Astrocyte (in vitro differentiated cells and primary cell): Measurements from ENCODE around the gene SAMD14. TPM values are rescaled to one million over a fixed set of nuclear protein-coding genes. Genes with fewer than 3 reads are reported as not detected.

Source experiments
- DNase-seq: peaks from one replicate; pipeline ENCODE4 v3.0.0-alpha.2; 2010; ENCODE audit warnings: low read depth
- FAIRE-seq: peaks from 2 replicates; lab custom pipeline; 2011; peaks lifted over from hg19 to GRCh38; lab: Jason Lieb, UNC
- H2AFZ ChIP-seq: 2 replicates; pipeline ENCODE4 v1.6.0; 2012; ENCODE audit warnings: low read depth, low read length, inconsistent platforms
- H3K27ac ChIP-seq: 2 replicates; pipeline ENCODE4 v1.5.1; 2011; ENCODE audit warnings: low read depth, low read length, inconsistent platforms
- H3K27me3 ChIP-seq: 2 replicates; pipeline ENCODE4 v1.6.0; 2011; ENCODE audit warnings: low read length, inconsistent platforms; ENCODE audit not compliant: insufficient read depth
- H3K36me3 ChIP-seq: 2 replicates; pipeline ENCODE4 v1.5.1; 2011; ENCODE audit warnings: low read length, inconsistent platforms; ENCODE audit not compliant: insufficient read depth
- H3K4me1 ChIP-seq: 2 replicates; pipeline ENCODE4 v1.5.1; 2011; ENCODE audit warnings: low read length, inconsistent platforms; ENCODE audit not compliant: insufficient read depth
- H3K4me2 ChIP-seq: 2 replicates; pipeline ENCODE4 v1.6.0; 2012; ENCODE audit warnings: low read length, inconsistent platforms
- H3K4me3 ChIP-seq: 2 replicates; pipeline ENCODE4 v1.5.1; 2011; ENCODE audit warnings: low read depth, mild to moderate bottlenecking, low read length, inconsistent platforms; ENCODE audit not compliant: insufficient read depth
- H3K79me2 ChIP-seq: 2 replicates; pipeline ENCODE4 v1.6.0; 2012; ENCODE audit warnings: mild to moderate bottlenecking, low read length, inconsistent platforms; ENCODE audit not compliant: insufficient read depth
- H3K9ac ChIP-seq: 2 replicates; pipeline ENCODE4 v1.6.0; 2012; ENCODE audit warnings: mild to moderate bottlenecking, low read length, inconsistent platforms
- H3K9me3 ChIP-seq: 2 replicates; pipeline ENCODE4 v1.5.1; 2012; ENCODE audit warnings: low read depth, mild to moderate bottlenecking, low read length, inconsistent platforms; ENCODE audit not compliant: insufficient read depth
- H4K20me1 ChIP-seq: 2 replicates; pipeline ENCODE4 v1.6.0; 2012; ENCODE audit warnings: low read length, inconsistent platforms; ENCODE audit not compliant: insufficient read depth
- H3K27ac Mint-ChIP-seq: one replicate; pipeline ENCODE4 v1.8.0; 2021; ENCODE audit warnings: mild to moderate bottlenecking, mixed read lengths; ENCODE audit not compliant: unreplicated experiment
- H3K27me3 Mint-ChIP-seq: one replicate; pipeline ENCODE4 v1.8.0; 2021; ENCODE audit warnings: low read depth, mixed read lengths; ENCODE audit not compliant: unreplicated experiment
- H3K36me3 Mint-ChIP-seq: one replicate; pipeline ENCODE4 v1.8.0; 2021; ENCODE audit warnings: low read depth, mixed read lengths; ENCODE audit not compliant: unreplicated experiment
- H3K4me1 Mint-ChIP-seq: one replicate; pipeline ENCODE4 v1.8.0; 2021; ENCODE audit warnings: low read depth, mixed read lengths; ENCODE audit not compliant: unreplicated experiment
- H3K4me3 Mint-ChIP-seq: one replicate; pipeline ENCODE4 v1.8.0; 2021; ENCODE audit warnings: mild to moderate bottlenecking, moderate library complexity, mixed read lengths; ENCODE audit not compliant: unreplicated experiment
- H3K9me3 Mint-ChIP-seq: one replicate; pipeline ENCODE4 v1.8.0; 2021; ENCODE audit warnings: mild to moderate bottlenecking, mixed read lengths; ENCODE audit not compliant: unreplicated experiment
- EZH2 ChIP-seq: IDR thresholded peaks from 2 replicates; pipeline ENCODE4 v1.6.1; 2012; ENCODE audit warnings: mild to moderate bottlenecking, low read length, inconsistent platforms; ENCODE audit not compliant: insufficient read depth
- total RNA-seq: library from RNA; stranded (reverse); gene quantifications from 2 replicates; pipeline ENCODE4 v1.2.1, GENCODE V29; 2021
- TF ChIP-seq, protein P1 (sequence below): IDR thresholded peaks from 2 replicates; pipeline ENCODE4 v1.5.1; 2011; ENCODE audit warnings: low read depth, mild to moderate bottlenecking, inconsistent platforms, low read length, moderate library complexity; ENCODE audit not compliant: insufficient read depth

The SAMD14 gene
- total RNA-seq, 1 donor from 2014 or later, result 10.8 TPM

DNA sequence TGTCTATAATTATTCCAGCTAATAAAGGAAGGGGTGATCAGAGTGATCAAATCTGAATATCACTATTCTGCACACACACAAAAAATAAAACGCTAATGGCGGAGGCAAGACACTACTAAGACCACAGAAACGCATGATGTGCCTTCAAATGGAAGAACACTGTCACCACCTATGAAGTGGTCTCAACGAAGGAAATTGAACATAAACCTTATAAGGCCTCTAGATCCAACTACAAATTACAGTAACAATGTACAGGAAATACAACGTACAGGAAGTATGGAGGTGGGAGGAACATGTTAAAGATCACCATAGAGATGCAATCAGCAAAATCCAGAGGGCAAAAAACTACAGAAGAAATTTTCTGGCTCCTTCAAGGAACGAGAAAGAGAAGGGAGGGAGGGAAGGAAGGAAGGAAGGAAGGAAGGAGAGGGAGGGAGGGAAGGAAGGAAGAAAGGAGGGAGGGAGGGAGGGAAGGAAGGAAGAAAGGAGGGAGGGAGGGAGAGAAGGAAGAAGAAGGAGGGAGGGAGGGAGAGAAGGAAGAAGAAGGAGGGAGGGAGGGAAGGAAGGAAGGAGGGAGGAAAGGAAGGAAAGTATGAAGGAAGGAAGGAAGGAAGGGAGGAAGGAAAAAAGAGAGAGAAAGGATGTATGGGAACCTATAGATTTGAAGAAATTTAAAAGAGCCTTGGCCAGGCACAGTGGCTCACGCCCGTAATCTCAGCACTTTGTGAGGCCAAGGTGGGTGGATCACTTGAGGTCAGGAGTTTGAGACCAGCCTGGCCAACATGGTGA is 32.7 kb upstream of the SAMD14 start:
- H3K36me3 Mint-ChIP-seq, result no peaks in the 10 kb centered on the region
- Histone ChIP-seq H3K9ac (no peak overlapping the region), H3K4me1 (peaks cover 8% of the 10 kb centered on the region), H3K4me2 (no peak overlapping the region), H3K27me3 (no peaks in the 10 kb centered on the region), H3K36me3 (no peaks in the 10 kb centered on the region), H4K20me1 (no peaks in the 10 kb centered on the region), H2AFZ (no peak overlapping the region), H3K4me3 (no peak overlapping the region), H3K27ac (no peak overlapping the region), H3K9me3 (no peaks in the 10 kb centered on the region), H3K79me2 (no peaks in the 10 kb centered on the region)
- TF ChIP-seq EZH2, result no peak
- TF ChIP-seq, protein P1, sequence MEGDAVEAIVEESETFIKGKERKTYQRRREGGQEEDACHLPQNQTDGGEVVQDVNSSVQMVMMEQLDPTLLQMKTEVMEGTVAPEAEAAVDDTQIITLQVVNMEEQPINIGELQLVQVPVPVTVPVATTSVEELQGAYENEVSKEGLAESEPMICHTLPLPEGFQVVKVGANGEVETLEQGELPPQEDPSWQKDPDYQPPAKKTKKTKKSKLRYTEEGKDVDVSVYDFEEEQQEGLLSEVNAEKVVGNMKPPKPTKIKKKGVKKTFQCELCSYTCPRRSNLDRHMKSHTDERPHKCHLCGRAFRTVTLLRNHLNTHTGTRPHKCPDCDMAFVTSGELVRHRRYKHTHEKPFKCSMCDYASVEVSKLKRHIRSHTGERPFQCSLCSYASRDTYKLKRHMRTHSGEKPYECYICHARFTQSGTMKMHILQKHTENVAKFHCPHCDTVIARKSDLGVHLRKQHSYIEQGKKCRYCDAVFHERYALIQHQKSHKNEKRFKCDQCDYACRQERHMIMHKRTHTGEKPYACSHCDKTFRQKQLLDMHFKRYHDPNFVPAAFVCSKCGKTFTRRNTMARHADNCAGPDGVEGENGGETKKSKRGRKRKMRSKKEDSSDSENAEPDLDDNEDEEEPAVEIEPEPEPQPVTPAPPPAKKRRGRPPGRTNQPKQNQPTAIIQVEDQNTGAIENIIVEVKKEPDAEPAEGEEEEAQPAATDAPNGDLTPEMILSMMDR, result no peak
- H3K4me1 Mint-ChIP-seq, result no peaks in the 10 kb centered on the region
- FAIRE-seq (no peak), DNase-seq (no peak)
- no peak overlapping the region for H3K4me3 Mint-ChIP-seq
- peaks cover 5% of the 10 kb centered on the region for H3K27me3 Mint-ChIP-seq
- no peak overlapping the region for H3K27ac Mint-ChIP-seq
- peaks cover 3% of the 10 kb centered on the region for H3K9me3 Mint-ChIP-seq

DNA sequence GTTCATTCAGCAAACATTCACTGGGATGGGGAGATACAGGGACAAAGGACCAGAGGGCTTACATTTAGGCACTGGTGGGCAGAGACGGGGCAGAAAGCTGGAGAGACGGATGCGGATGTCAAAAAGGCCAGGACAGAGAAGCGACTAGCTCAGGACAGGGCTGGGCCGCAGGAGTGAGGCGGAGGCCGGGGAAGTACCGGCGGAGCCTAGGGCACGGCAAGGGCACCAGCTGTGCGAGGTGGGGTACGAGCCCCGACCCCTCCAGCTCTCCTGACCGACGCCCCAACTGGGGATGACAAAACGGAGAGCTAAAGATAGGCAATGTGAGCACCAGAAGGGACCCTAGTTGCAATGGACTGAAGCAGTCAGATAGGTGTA is 31.9 kb upstream of the SAMD14 start:
- FAIRE-seq, result no peak
- Histone ChIP-seq H3K4me2 (peak overlapping the region; percentile 90), H4K20me1 (no peaks in the 10 kb centered on the region)

More for the DNA sequence above, 31.9 kb upstream of the SAMD14 start:
- Histone ChIP-seq H2AFZ (peak overlapping the region; percentile 81), H3K4me3 (peak overlapping the region; percentile 69), H3K9ac (peak overlapping the region; percentile 72), H3K27me3 (no peaks in the 10 kb centered on the region), H3K36me3 (no peaks in the 10 kb centered on the region), H3K9me3 (no peaks in the 10 kb centered on the region), H3K27ac (peak overlapping the region; percentile 9), H3K79me2 (no peaks in the 10 kb centered on the region), H3K4me1 (peaks cover 8% of the 10 kb centered on the region)
- no peak for DNase-seq
- Mint-ChIP-seq H3K27me3 (peaks cover 5% of the 10 kb centered on the region), H3K36me3 (no peaks in the 10 kb centered on the region), H3K27ac (peak overlapping the region; percentile 27), H3K4me3 (peak overlapping the region; percentile 85), H3K9me3 (peaks cover 3% of the 10 kb centered on the region), H3K4me1 (no peaks in the 10 kb centered on the region)
- TF ChIP-seq, protein P1, result no peak
- TF ChIP-seq EZH2, result no peak
